Breast epithelium (tissue), 4 donors: ENCODE results near the gene GPR137B. TPM values are rescaled to one million over a fixed set of nuclear protein-coding genes. Genes with fewer than 3 reads are reported as not detected.

Experiments
- DNase-seq, 2 donors: peaks; one replicate each; pipeline ENCODE4 v3.0.0-alpha.2; 2019; ENCODE audit warnings: low spot score in 2 of 2
- H3K27ac ChIP-seq, 2 donors: fragments of 200-600 bp; sonication (generic) in 1 of 2; one replicate each; pipeline ENCODE4 v1.5.1; 2016 to 2019; ENCODE audit warnings: mild to moderate bottlenecking in 1 of 2
- H3K27me3 ChIP-seq, 2 donors: fragments of 200-600 bp; sonication (generic) in 1 of 2; one replicate each; pipeline versions ENCODE4 v1.5.1 to v1.6.0; 2017 to 2019; ENCODE audit warnings: control low read depth in 1 of 2, mild to moderate bottlenecking in 1 of 2
- H3K36me3 ChIP-seq: fragments of 200-600 bp; one replicate; pipeline ENCODE4 v1.5.1; 2019
- H3K4me1 ChIP-seq, 2 donors: fragments of 200-600 bp; sonication (generic); one replicate each; pipeline ENCODE4 v1.5.1; 2016 to 2019; ENCODE audit warnings: control low read depth in 1 of 2
- H3K4me3 ChIP-seq, 3 donors: fragments of 200-600 bp; sonication (generic); 1 replicate in 2 of 3; 2 replicates in 1 of 3; pipeline ENCODE4 v1.5.1; 2016 to 2019; ENCODE audit warnings: mild to moderate bottlenecking in 3 of 3, moderate library complexity in 2 of 3
- H3K9me3 ChIP-seq, 2 donors: fragments of 200-600 bp; sonication (generic) in 1 of 2; one replicate each; pipeline ENCODE4 v1.5.1; 2016 to 2019; ENCODE audit warnings: control low read depth in 1 of 2
- POLR2A ChIP-seq: fragments of 450-650 bp; IDR thresholded peaks from one replicate; pipeline ENCODE4 v1.6.1; 2016; ENCODE audit warnings: antibody characterized with exemption, mild to moderate bottlenecking, moderate library complexity
- POLR2AphosphoS5 ChIP-seq, 3 donors: sonication (generic); formaldehyde crosslinking; IDR thresholded peaks; one replicate each; pipeline ENCODE4 v1.6.1; 2017; ENCODE audit warnings: antibody characterized with exemption in 3 of 3
- intact Hi-C: fragments of 100-400 bp; cut with DNase I; formaldehyde crosslinking; loops from one replicate; pipeline ENCODE4 v1.15.1; 2023; ENCODE audit warnings: low total_unique reads
- total RNA-seq, 3 donors: library from RNA; depleted of rRNA; stranded (reverse); fragments of >200 nt; gene quantifications; one replicate each; pipeline ENCODE4 v1.1.0, GENCODE V29; 2016
- TF ChIP-seq, protein P1 (sequence below), 3 donors: fragments of 450-650 bp; IDR thresholded peaks; one replicate each; pipeline ENCODE4 v1.5.1; 2016 to 2017; ENCODE audit warnings: antibody characterized with exemption in 3 of 3, mild to moderate bottlenecking in 3 of 3, moderate library complexity in 3 of 3

Gene GPR137B
- total RNA-seq, 3 donors from 2014 or later, result 24.1 to 29.6 (median 25.6) TPM

DNA sequence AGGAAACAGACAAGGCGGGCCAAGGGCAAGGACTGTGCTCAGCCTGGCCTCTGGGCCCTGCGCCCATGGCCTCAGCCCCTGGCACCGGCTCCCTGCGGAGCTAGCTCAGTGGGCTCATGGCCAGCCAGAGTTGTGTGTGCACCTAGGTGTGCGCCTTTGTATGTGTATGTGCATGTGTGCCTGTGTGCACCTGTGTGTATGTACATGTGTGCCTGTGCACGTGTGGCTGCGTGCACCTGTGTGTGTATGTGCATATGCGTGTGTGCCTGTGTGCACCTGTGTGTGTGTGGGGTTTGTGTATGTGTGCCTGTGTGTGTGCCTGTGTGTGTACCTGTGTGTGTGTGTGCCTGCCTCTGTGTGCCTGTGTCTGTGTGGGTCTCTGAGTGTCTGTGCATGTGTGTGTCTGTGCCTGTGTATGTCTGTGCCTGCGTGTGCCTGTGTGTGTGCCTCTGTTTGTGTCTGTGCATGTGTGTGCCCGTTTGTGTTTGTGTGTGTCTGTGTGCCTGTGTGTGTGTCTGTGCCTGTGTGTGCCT is 7.4 kb downstream of the GPR137B start:
- no peak for DNase-seq
- H3K27me3 ChIP-seq, result no peaks in the 10 kb centered on the region
- no peak overlapping the region for H3K27ac ChIP-seq
- no peaks in the 10 kb centered on the region for H3K36me3 ChIP-seq
- intact Hi-C loops, result no loop called here
- TF ChIP-seq, protein P1, sequence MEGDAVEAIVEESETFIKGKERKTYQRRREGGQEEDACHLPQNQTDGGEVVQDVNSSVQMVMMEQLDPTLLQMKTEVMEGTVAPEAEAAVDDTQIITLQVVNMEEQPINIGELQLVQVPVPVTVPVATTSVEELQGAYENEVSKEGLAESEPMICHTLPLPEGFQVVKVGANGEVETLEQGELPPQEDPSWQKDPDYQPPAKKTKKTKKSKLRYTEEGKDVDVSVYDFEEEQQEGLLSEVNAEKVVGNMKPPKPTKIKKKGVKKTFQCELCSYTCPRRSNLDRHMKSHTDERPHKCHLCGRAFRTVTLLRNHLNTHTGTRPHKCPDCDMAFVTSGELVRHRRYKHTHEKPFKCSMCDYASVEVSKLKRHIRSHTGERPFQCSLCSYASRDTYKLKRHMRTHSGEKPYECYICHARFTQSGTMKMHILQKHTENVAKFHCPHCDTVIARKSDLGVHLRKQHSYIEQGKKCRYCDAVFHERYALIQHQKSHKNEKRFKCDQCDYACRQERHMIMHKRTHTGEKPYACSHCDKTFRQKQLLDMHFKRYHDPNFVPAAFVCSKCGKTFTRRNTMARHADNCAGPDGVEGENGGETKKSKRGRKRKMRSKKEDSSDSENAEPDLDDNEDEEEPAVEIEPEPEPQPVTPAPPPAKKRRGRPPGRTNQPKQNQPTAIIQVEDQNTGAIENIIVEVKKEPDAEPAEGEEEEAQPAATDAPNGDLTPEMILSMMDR (IDR thresholded peaks at IDR 0.05), result no peak
- TF ChIP-seq POLR2A (no peak), POLR2AphosphoS5 (IDR thresholded peaks at IDR 0.05) (no peak)
- H3K4me1 ChIP-seq, result peaks cover 0 to 6% of the 10 kb centered on the region in 2 donors
- no peaks in the 10 kb centered on the region for H3K9me3 ChIP-seq
- H3K4me3 ChIP-seq, result no peak overlapping the region

DNA sequence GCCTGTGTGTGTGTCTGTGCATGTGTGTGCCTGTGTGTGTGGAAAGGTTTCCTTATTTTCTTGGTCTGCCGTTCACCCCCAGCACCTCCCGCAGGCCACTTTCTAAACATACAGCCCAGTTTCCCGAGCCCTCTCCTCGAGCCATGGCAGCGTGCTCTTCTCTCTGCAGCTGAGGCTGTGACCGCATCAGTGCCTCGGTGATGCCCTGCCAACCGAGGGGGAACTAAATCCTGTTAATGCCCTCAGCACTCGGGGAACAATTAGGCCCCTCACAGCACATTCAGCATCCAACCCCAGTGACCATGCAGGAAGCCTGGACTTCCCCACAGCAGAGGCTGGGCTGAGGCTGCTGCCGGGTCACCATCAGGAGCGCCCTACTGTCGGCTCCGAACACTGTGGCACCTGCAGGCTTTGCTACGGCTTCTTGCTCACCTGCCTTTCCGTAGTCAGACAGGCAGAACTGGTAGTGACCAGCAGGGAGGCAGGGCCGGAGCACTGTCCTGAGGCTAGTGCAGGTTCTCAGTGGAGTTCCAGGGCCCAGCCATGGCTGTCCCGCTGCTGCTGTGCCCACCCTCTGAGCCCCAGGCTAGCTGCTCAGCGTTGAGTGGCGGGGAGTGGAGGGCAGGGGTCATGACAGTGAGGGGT is 8.1 kb downstream of the GPR137B start:
- no peak overlapping the region for H3K27ac ChIP-seq
- no peaks in the 10 kb centered on the region for H3K9me3 ChIP-seq
- intact Hi-C loops, result no loop called here
- H3K4me1 ChIP-seq, result no peaks in the 10 kb centered on the region
- no peaks in the 10 kb centered on the region for H3K27me3 ChIP-seq
- no peaks in the 10 kb centered on the region for H3K36me3 ChIP-seq
- no peak for DNase-seq
- H3K4me3 ChIP-seq, result no peak overlapping the region
- TF ChIP-seq POLR2AphosphoS5 (IDR thresholded peaks at IDR 0.05), result no peak
- TF ChIP-seq, protein P1 (IDR thresholded peaks at IDR 0.05), result no peak
- TF ChIP-seq POLR2A, result no peak

DNA sequence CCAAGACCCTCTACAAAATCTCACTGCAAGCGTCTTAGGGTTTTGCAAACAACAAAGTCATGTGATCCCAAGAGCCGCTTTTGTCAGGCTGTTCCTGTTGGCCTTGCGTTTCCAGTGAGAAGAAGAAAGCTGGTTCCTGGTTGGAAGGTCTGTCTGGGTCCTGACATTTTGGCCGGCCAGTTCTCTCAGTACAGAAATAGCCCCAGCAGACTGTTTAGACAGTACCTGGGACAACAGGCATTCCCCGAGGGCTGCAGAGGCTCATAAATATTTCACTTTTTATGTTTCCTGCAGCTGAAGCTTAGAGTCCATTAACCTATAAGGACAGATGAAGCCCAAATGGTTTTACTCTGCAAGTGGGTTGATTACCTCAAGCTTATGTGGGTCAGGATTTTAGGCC is 8.6 kb downstream of the GPR137B start:
- Histone ChIP-seq H3K27ac (no peak overlapping the region), H3K4me3 (no peak overlapping the region), H3K36me3 (no peaks in the 10 kb centered on the region), H3K27me3 (no peaks in the 10 kb centered on the region), H3K4me1 (no peaks in the 10 kb centered on the region), H3K9me3 (no peaks in the 10 kb centered on the region)
- no peak for DNase-seq
- TF ChIP-seq POLR2A (no peak), POLR2AphosphoS5 (IDR thresholded peaks at IDR 0.05) (no peak)
- TF ChIP-seq, protein P1 (IDR thresholded peaks at IDR 0.05), result no peak
- intact Hi-C loops, result no loop called here

DNA sequence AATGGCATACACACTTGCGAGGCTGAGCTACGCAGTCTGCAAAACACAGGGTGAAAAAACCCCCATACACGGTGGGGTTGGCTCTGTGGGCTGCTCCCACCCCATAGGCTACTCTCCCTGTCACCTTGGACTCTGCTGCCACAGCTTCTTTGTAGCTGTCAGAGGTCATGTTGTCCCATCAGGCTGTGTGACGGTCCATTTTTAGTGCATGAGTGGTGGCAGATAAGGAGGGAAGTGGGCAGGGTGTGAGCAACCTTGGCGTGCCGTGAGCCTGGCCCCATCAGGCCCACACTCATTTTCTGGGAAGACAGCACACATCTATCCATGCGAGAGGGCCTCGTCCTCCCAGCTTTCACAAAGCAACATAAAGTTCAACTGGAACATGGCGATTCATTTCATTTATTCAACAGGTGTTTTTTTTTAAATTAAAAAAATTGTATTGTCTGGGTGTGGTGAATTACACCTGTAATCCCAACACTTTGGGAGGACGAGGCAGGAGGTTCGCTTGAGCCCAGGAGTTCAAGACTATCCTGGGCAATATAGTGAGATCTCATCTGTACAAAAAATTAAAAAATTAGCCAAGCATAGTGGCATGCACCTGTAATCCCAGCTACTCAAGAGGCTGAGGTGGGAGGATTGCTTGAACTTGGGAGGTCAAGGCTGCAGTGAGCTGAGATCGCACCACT is 9.5 kb downstream of the GPR137B start:
- no peak for DNase-seq

More for the DNA sequence above, 9.5 kb downstream of the GPR137B start:
- Histone ChIP-seq H3K4me3 (no peak overlapping the region), H3K27ac (no peak overlapping the region), H3K36me3 (no peaks in the 10 kb centered on the region), H3K27me3 (no peaks in the 10 kb centered on the region), H3K4me1 (no peaks in the 10 kb centered on the region), H3K9me3 (no peaks in the 10 kb centered on the region)
- intact Hi-C loops, result no loop called here
- no peak for TF ChIP-seq POLR2AphosphoS5 (IDR thresholded peaks at IDR 0.05)
- TF ChIP-seq POLR2A, result no peak
- TF ChIP-seq, protein P1 (IDR thresholded peaks at IDR 0.05), result no peak
